Measurements from ENCODE around the gene DIP2A. TPM values are rescaled to one million over a fixed set of nuclear protein-coding genes. Genes with fewer than 3 reads are reported as not detected.

DIP2A gene
- total RNA-seq: 26.6 and 38.4 TPM in 2 replicates

DNA sequence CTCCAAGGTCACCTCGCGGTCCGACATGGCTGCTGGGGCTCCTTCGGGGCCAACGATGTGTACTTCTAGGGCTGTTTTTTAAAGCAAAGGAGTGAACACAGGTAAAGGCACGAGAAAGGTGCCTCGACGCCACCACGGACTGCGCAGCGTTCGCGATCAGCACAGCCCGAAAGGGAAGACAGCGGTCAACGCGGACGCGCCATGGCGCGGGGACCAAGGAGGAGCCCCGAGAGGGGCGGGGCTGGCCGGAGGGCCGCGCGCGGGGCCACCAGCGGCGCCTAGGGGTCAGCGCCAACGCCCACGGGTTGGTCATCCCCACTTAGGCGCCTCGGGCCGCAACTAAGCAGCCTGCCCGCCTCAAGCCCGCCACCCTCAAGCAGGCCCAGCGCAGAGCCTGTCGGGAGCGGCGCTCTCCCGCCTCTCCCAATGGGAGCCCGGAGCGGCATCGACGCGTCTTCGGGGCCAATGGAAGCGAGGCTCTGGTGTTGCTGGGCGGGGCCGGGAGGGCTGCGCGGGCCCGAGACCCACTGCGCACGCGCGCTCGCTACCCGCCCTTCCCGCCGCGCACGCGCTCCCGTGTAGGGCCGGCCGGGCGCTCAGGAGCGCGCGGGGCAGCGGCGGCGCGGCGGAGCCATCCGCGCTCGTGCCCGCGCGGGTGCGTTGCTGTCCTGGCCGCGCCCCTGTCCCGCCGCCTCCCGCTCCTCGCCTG, at the start of gene DIP2A:
Gene DIP2A (plus strand): TSS at position 577 of the 709 bp plus-strand sequence. CDS start 241 bp downstream, outside the sequence.

GRCh38 chr21:46604975-46605766, 146.5 kb downstream of the DIP2A start, which contains the start of gene S100B:
S100B (minus strand) TSS chr21:46605082; CDS start chr21:46602415, 2,667 bp downstream.

Other genes starting within 250 kb of the DIP2A start
- gene LSS, start 230.1 kb upstream of the DIP2A start, total RNA-seq: 32.6 and 34.8 TPM in 2 replicates
- 66.5 and 76.3 TPM in 2 replicates for gene MCM3AP, start 173.3 kb upstream of the DIP2A start, total RNA-seq
- gene YBEY, start 172.5 kb upstream of the DIP2A start, total RNA-seq: 4.6 and 10.8 TPM in 2 replicates
- gene C21orf58, start 135.0 kb upstream of the DIP2A start, total RNA-seq: 2.8 and 3.7 TPM in 2 replicates
- 20.6 and 24.3 TPM in 2 replicates for gene PCNT, start 134.7 kb upstream of the DIP2A start, total RNA-seq
- gene S100B, start 146.2 kb downstream of the DIP2A start, total RNA-seq: not detected in 2 replicates
- gene PRMT2, start 176.8 kb downstream of the DIP2A start, total RNA-seq: 156 and 168 TPM in 2 replicates